Mucosa of descending colon (tissue), 3 donors: ENCODE measurements around the gene AXIN2. TPM values are rescaled to one million over a fixed set of nuclear protein-coding genes. Genes with fewer than 3 reads are reported as not detected.
"Not testable (repeated sequence)": the region's sequence is repeated elsewhere in the genome, so short reads cannot be mapped to it uniquely, and the experiment has no call there.

Source experiments
- ATAC-seq: fragments of 200-7000 bp; cut with Tn5 transposase; one replicate; pipeline ENCODE4 v1.9.1; 2020; ENCODE audit warnings: mild to moderate bottlenecking, moderate library complexity
- DNase-seq, 3 donors: peaks; one replicate each; pipeline ENCODE4 v3.0.0-alpha.2; 2020
- H3K36me3 ChIP-seq: fragments of 200-600 bp; one replicate; pipeline ENCODE4 v1.8.0; 2021; ENCODE audit warnings: low read depth, mild to moderate bottlenecking
- H3K4me1 ChIP-seq: fragments of 200-600 bp; one replicate; pipeline ENCODE4 v1.8.0; 2021; ENCODE audit warnings: low read depth, mild to moderate bottlenecking
- H3K4me3 ChIP-seq: fragments of 200-600 bp; one replicate; pipeline ENCODE4 v1.8.0; 2021; ENCODE audit warnings: mild to moderate bottlenecking
- H3K9me3 ChIP-seq: fragments of 200-600 bp; one replicate; pipeline ENCODE4 v1.8.0; 2021; ENCODE audit warnings: mild to moderate bottlenecking
- CTCF ChIP-seq: fragments of 200-600 bp; IDR thresholded peaks from one replicate; pipeline ENCODE4 v1.8.0; 2022; ENCODE audit warnings: antibody characterized with exemption, mild to moderate bottlenecking
- intact Hi-C, 2 donors: fragments of 100-400 bp; cut with DNase I in 1 of 2; cut with micrococcal nuclease in 1 of 2; formaldehyde crosslinking; loops; one replicate each; pipeline versions ENCODE4 v1.11.0 to v1.11.1; 2022; cut with DNase I, micrococcal nuclease
- total RNA-seq, 3 donors: library from RNA; stranded (reverse); fragmentation: NEBNext Ultra II Directional in 2 of 3; extraction: Animal tissue kit (Norgen Biotek cat#: 25700) in 2 of 3; gene quantifications; one replicate each; pipeline versions ENCODE4 v1.2.1 to v1.2.4, GENCODE V29; 2021 to 2023
- donor health status: DM: no; HTN: no; CAD: no; lungs with moderate emphysema.
- donor health status: DM: no; HTN: no; CAD: no.
- donor health status: DM: no; HTN: yes; CAD: no.

The AXIN2 gene
- total RNA-seq, 3 donors from 2014 or later: 27.6 to 63.3 (median 39.3) TPM

GRCh38 chr17:65529040-65529633, 32.3 kb downstream of the AXIN2 start:
- Histone ChIP-seq H3K4me3 (no peak overlapping the region), H3K9me3 (no peaks in the 10 kb centered on the region), H3K4me1 (peaks cover 16% of the 10 kb centered on the region), H3K36me3 (no peaks in the 10 kb centered on the region)
- no peak for DNase-seq
- TF ChIP-seq CTCF: no peak
- ATAC-seq: no peak
- intact Hi-C loops: no loop called here

GRCh38 chr17:65527857-65528591, 33.4 kb downstream of the AXIN2 start:
- intact Hi-C loops: no loop called here
- no peak for TF ChIP-seq CTCF
- no peaks in the 10 kb centered on the region for H3K36me3 ChIP-seq
- H3K4me3 ChIP-seq: no peak overlapping the region
- no peaks in the 10 kb centered on the region for H3K9me3 ChIP-seq
- DNase-seq (no peak), ATAC-seq (no peak)
- H3K4me1 ChIP-seq: peaks cover 16% of the 10 kb centered on the region

GRCh38 chr17:65527381-65527780, 34.1 kb downstream of the AXIN2 start:
- Histone ChIP-seq H3K4me3 (no peak overlapping the region), H3K36me3 (no peaks in the 10 kb centered on the region), H3K4me1 (peaks cover 10% of the 10 kb centered on the region), H3K9me3 (no peaks in the 10 kb centered on the region)
- TF ChIP-seq CTCF: no peak
- no peak for DNase-seq
- intact Hi-C loops: no loop called here
- ATAC-seq: no peak

- H3K4me1 ChIP-seq, intact Hi-C loops, ATAC-seq, H3K9me3 ChIP-seq, H3K36me3 ChIP-seq, H3K4me3 ChIP-seq, DNase-seq: not testable (repeated sequence)
These were observed 34.6 kb downstream of the AXIN2 start for GRCh38 chr17:65526854-65527253.

- DNase-seq: no peak
- no peaks in the 10 kb centered on the region for H3K36me3 ChIP-seq
- H3K4me1 ChIP-seq: no peaks in the 10 kb centered on the region
- ATAC-seq: no peak
- intact Hi-C loops: no loop called here
- H3K4me3 ChIP-seq: no peak overlapping the region
- H3K9me3 ChIP-seq: no peaks in the 10 kb centered on the region
- no peak for TF ChIP-seq CTCF
These were observed 37.4 kb downstream of the AXIN2 start for GRCh38 chr17:65523853-65524664.

GRCh38 chr17:65523411-65523810, 38.0 kb downstream of the AXIN2 start:
- no peak for TF ChIP-seq CTCF
- Histone ChIP-seq H3K4me1 (no peaks in the 10 kb centered on the region), H3K9me3 (no peaks in the 10 kb centered on the region), H3K4me3 (no peak overlapping the region), H3K36me3 (no peaks in the 10 kb centered on the region)
- DNase-seq (no peak), ATAC-seq (no peak)
- intact Hi-C loops: no loop called here
